Colonic mucosa (tissue), 4 donors: ENCODE measurements around the gene MARCHF9. TPM values are rescaled to one million over a fixed set of nuclear protein-coding genes. Genes with fewer than 3 reads are reported as not detected.

Experiments
- DNase-seq: peaks from one replicate; pipeline ENCODE4 v3.0.0-alpha.2; 2020
- H3K27ac ChIP-seq: fragments of 200-600 bp; one replicate; pipeline ENCODE4 v1.8.0; 2021
- H3K27me3 ChIP-seq: fragments of 200-600 bp; one replicate; pipeline ENCODE4 v1.8.0; 2021
- H3K36me3 ChIP-seq: fragments of 200-600 bp; one replicate; pipeline ENCODE4 v1.8.0; 2021
- H3K4me1 ChIP-seq: fragments of 200-600 bp; one replicate; pipeline ENCODE4 v1.8.0; 2021; ENCODE audit warnings: mild to moderate bottlenecking
- H3K4me3 ChIP-seq: fragments of 200-600 bp; one replicate; pipeline ENCODE4 v1.8.0; 2021
- H3K9ac ChIP-seq, 2 donors: one replicate each; pipeline ENCODE4 v1.7.0; 2013; ENCODE audit warnings: control low read depth in 2 of 2, low read depth in 2 of 2, low read length in 2 of 2
- H3K9me3 ChIP-seq: fragments of 200-600 bp; one replicate; pipeline ENCODE4 v1.8.0; 2021
- intact Hi-C: fragments of 100-400 bp; cut with DNase I; formaldehyde crosslinking; loops from one replicate; pipeline ENCODE4 v1.14.1; 2022
- total RNA-seq, 2 donors: library from RNA; stranded (reverse); fragmentation: NEBNext Ultra II Directional in 1 of 2; extraction: Animal tissue kit (Norgen Biotek cat#: 25700) in 1 of 2; gene quantifications; one replicate each; pipeline ENCODE4 v1.2.1, GENCODE V29; 2021
- TF ChIP-seq, protein P1 (sequence below): fragments of 200-600 bp; IDR thresholded peaks from one replicate; pipeline ENCODE4 v1.8.0; 2022; ENCODE audit warnings: antibody characterized with exemption, mild to moderate bottlenecking
- donor health status: healthy.
- donor health status: DM: no; HTN: no; CAD: no.
- donor health status: DM: no; HTN: no; CAD: no.

MARCHF9 gene
- total RNA-seq, 2 donors from 2014 or later = 10.6 to 14.3 TPM

DNA sequence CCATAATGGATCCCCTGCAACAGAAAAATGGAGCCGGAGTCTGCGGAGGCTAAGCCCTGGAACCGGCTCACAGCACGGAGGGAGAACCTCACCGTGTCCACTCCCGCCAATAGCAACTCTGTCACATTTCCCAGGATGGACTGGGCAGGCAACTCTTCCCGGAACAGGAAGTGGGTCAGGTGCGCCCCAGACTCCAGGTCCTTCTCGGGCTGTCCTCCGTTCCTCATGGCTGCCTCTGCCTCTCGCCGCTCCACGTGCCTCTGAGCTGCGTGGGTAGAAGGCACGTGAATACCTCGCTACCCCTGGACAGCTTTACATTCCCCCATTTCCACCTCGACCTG, 9.7 kb downstream of the MARCHF9 start:
- Histone ChIP-seq H3K36me3 (no peaks in the 10 kb centered on the region), H3K27ac (no peak overlapping the region), H3K4me3 (peak overlapping the region; percentile 47), H3K9ac (peak overlapping the region; percentile 57 to 62), H3K4me1 (peaks cover 8% of the 10 kb centered on the region), H3K9me3 (no peaks in the 10 kb centered on the region), H3K27me3 (peaks cover 25% of the 10 kb centered on the region)
- DNase-seq = peak; percentile 50
- intact Hi-C loops = no loop called here
- TF ChIP-seq, protein P1, sequence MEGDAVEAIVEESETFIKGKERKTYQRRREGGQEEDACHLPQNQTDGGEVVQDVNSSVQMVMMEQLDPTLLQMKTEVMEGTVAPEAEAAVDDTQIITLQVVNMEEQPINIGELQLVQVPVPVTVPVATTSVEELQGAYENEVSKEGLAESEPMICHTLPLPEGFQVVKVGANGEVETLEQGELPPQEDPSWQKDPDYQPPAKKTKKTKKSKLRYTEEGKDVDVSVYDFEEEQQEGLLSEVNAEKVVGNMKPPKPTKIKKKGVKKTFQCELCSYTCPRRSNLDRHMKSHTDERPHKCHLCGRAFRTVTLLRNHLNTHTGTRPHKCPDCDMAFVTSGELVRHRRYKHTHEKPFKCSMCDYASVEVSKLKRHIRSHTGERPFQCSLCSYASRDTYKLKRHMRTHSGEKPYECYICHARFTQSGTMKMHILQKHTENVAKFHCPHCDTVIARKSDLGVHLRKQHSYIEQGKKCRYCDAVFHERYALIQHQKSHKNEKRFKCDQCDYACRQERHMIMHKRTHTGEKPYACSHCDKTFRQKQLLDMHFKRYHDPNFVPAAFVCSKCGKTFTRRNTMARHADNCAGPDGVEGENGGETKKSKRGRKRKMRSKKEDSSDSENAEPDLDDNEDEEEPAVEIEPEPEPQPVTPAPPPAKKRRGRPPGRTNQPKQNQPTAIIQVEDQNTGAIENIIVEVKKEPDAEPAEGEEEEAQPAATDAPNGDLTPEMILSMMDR = no peak

DNA sequence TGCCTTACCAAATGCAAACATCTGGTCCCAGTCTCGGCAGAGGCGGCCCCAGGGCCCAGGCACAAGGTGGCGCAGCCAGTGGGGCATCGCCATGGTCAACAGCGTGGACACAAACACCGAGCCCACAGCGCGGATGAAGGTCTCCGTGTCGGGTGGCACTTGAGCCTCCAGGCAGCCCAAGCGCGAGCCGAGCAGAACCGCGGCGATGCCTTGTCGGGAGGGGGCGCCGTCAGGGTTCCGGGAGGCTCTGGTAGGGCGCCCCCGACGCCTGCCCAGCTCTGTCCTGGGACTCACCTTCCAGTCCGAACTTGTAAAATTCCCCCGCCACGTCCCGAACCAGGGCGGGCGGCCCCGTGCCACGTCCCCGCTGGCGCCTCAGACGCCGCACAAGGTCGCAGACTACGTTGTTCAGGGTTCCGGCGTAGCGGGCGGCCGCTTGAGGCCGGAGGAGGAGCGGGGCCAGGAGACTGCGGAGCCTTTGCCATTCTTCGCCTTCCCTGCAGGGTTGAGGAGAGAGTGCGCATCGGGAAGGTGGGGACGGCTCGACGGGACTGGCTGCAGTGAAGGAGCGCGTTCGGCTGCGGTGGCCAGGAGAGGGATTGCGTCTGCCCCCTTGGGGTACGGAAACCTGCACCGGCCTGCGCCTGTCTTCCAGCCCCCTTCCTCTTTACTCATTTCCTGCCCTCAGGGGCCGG, 10.2 kb downstream of the MARCHF9 start:
- intact Hi-C loops = no loop called here
- peaks cover 25% of the 10 kb centered on the region for H3K27me3 ChIP-seq
- H3K36me3 ChIP-seq = no peaks in the 10 kb centered on the region
- H3K27ac ChIP-seq = no peak overlapping the region
- peak overlapping the region; percentile 47 for H3K4me3 ChIP-seq
- peaks cover 8% of the 10 kb centered on the region for H3K4me1 ChIP-seq
- H3K9me3 ChIP-seq = no peaks in the 10 kb centered on the region
- TF ChIP-seq, protein P1 = no peak
- DNase-seq = peak; percentile 60
- H3K9ac ChIP-seq = peak overlapping the region; percentile 57 to 62

DNA sequence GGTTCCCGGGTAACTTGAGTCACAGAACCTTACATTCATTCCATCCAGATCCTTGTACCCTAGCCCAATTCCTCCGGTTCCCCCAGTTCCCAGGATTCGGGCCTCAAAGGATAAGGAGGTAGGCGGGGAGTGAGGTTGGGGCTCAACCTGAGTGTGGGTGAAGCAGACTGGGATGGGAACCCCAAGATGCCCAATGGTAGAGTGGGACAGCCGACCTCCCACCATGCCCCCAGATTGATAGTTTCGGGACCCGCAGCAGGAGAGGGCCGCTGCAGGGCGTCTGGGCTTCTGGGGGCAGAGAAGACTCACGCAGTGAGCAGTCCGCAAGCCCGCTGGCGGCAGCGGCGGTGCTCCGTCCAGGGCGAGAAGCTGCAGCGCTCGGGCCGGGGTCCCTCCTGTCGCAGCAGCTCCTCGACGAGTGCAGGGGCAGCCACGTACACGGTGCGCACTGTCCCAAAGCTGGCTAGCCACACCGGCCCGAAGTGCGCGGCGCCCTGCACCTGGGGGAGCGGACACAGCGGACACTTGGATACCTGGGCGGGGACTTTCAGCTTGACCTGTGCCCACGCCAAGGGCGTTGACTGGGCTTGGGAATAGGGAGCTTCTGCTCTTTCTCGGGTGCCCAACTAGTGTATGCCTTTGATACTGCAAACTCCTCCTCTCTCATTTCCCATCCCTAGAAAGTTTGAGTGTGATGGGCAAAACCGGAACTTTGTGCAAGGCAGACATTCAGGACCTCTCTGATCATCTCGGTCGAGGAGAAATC, 11.0 kb downstream of the MARCHF9 start:
- no peak for DNase-seq
- H3K36me3 ChIP-seq = no peaks in the 10 kb centered on the region
- peaks cover 25% of the 10 kb centered on the region for H3K27me3 ChIP-seq
- H3K4me1 ChIP-seq = peaks cover 8% of the 10 kb centered on the region
- no peak overlapping the region for H3K27ac ChIP-seq
- TF ChIP-seq, protein P1 = no peak
- H3K9me3 ChIP-seq = no peaks in the 10 kb centered on the region
- H3K9ac ChIP-seq = peak overlapping the region in 1 of 2 donors; percentile 57
- intact Hi-C loops = no loop called here
- H3K4me3 ChIP-seq = peak overlapping the region; percentile 47

DNA sequence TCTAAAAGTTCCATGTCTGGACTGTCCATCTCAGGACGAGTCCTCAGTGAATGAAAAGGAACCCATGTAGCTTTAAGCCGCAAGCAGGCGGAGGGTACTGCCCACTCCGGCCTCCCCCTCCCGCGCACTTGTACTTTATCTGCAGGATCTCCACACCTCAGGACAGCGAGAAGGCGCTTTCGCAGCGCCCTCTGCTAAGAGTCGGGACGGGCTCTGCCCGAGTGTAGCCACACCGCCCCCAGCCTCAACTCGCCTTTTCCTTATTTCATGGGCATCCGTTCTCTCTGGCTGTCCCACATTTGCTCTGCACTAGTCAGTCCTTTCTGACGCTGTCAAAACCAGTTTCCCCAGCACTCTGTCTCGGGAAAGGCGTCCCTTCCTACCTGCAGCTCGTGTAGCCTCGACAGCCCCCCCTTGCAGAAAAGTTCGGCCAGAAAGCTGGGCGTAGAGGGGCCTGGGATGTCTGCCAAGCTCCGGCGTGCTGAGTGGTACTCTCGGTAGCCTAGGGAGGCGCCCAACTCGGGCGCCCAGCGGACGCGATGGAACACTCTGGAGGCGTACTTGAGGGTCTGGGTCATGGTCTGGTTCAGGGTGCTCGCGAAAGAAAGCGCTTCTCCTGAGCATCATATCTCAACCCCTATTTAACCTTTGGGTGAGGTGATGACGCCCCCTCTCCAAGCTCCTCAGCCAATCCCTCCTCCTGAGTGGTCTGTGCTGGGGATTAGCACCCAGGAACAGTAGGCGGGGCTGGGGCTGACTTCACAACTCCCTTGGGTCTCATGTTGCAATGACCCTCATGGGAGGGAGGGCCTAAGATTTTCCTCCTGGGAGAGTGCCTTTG, 11.8 kb downstream of the MARCHF9 start, which contains the start of gene CYP27B1:
Gene CYP27B1 (minus strand): TSS at position 615 of the 841 bp plus-strand sequence. CDS start 37 bp downstream, at position 578.
- intact Hi-C loops = no loop called here
- Histone ChIP-seq H3K27ac (no peak within 1 kb of the TSS), H3K36me3 (no peaks in the 10 kb centered on the region), H3K4me3 (peak within 1 kb of the TSS; percentile 47), H3K9me3 (no peaks in the 10 kb centered on the region), H3K4me1 (peaks cover 12% of the 10 kb centered on the region), H3K27me3 (peaks cover 25% of the 10 kb centered on the region), H3K9ac (peak within 1 kb of the TSS; percentile 8 to 47)
- DNase-seq = no peak
- TF ChIP-seq, protein P1 = no peak

DNA sequence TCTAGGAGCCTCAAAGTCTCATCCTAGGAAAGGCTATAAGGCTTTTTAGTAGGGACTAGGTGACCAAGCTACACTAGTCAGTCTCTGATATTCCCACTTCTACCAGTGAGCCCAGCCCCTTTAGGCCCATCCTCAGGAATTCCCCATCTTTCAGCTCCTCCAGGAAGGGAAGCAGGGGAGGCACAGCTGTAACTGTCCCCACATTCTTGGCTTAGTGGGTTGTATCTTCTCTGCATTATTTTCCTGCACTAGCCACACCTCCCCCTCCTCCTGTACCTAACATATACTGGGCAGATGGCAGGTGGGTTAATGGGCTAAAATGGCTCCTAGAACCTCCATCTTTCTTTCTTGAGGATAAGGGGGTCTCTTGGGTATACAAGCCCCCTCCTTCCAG, 12.4 kb downstream of the MARCHF9 start:
- Histone ChIP-seq H3K9me3 (no peaks in the 10 kb centered on the region), H3K27ac (no peak overlapping the region), H3K4me3 (no peak overlapping the region), H3K36me3 (no peaks in the 10 kb centered on the region), H3K4me1 (peaks cover 12% of the 10 kb centered on the region), H3K27me3 (peaks cover 25% of the 10 kb centered on the region), H3K9ac (peak overlapping the region in 1 of 2 donors; percentile 8)
- no peak for DNase-seq
- intact Hi-C loops = no loop called here
- TF ChIP-seq, protein P1 = no peak
